ENCODE data around the gene RIMS3. TPM values are rescaled to one million over a fixed set of nuclear protein-coding genes. Genes with fewer than 3 reads are reported as not detected.

Gene RIMS3
- total RNA-seq, 1 experiment from 2014 or later, result 9.0 TPM

DNA sequence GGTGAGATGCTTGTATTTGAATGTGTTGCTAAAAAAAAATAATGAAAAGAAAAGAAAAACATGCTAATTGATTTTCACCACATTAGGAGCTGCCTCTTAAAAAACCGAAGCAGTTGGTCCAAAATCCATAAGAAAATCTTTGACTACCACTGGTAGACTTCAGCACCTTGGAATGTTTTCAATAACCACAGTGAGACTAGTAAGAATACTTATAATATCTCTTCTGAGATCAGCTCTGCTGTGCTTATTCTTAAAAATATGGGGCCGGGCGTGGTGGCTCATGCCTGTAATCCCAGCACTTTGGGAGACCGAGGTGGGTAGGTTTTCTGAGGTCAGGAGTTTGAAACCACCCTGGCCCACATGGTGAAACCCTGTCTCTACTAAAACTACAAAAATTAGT, 41.1 kb upstream of the RIMS3 start (continued):
- TF ChIP-seq, protein P1, sequence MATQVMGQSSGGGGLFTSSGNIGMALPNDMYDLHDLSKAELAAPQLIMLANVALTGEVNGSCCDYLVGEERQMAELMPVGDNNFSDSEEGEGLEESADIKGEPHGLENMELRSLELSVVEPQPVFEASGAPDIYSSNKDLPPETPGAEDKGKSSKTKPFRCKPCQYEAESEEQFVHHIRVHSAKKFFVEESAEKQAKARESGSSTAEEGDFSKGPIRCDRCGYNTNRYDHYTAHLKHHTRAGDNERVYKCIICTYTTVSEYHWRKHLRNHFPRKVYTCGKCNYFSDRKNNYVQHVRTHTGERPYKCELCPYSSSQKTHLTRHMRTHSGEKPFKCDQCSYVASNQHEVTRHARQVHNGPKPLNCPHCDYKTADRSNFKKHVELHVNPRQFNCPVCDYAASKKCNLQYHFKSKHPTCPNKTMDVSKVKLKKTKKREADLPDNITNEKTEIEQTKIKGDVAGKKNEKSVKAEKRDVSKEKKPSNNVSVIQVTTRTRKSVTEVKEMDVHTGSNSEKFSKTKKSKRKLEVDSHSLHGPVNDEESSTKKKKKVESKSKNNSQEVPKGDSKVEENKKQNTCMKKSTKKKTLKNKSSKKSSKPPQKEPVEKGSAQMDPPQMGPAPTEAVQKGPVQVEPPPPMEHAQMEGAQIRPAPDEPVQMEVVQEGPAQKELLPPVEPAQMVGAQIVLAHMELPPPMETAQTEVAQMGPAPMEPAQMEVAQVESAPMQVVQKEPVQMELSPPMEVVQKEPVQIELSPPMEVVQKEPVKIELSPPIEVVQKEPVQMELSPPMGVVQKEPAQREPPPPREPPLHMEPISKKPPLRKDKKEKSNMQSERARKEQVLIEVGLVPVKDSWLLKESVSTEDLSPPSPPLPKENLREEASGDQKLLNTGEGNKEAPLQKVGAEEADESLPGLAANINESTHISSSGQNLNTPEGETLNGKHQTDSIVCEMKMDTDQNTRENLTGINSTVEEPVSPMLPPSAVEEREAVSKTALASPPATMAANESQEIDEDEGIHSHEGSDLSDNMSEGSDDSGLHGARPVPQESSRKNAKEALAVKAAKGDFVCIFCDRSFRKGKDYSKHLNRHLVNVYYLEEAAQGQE (IDR thresholded peaks at IDR 0.05; ENCODE audit: low read depth), result no peak
- TF ChIP-seq ATF3 (IDR thresholded peaks at IDR 0.05) (no peak), CBX3 (IDR thresholded peaks at IDR 0.05; ENCODE audit: low read depth) (no peak)
- TF ChIP-seq, protein P2, sequence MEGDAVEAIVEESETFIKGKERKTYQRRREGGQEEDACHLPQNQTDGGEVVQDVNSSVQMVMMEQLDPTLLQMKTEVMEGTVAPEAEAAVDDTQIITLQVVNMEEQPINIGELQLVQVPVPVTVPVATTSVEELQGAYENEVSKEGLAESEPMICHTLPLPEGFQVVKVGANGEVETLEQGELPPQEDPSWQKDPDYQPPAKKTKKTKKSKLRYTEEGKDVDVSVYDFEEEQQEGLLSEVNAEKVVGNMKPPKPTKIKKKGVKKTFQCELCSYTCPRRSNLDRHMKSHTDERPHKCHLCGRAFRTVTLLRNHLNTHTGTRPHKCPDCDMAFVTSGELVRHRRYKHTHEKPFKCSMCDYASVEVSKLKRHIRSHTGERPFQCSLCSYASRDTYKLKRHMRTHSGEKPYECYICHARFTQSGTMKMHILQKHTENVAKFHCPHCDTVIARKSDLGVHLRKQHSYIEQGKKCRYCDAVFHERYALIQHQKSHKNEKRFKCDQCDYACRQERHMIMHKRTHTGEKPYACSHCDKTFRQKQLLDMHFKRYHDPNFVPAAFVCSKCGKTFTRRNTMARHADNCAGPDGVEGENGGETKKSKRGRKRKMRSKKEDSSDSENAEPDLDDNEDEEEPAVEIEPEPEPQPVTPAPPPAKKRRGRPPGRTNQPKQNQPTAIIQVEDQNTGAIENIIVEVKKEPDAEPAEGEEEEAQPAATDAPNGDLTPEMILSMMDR (IDR thresholded peaks at IDR 0.05 in 2 of 3, conservative IDR thresholded peaks at IDR 0.05 in 1 of 3; ENCODE audit: borderline replicate concordance in 1 of 3, insufficient read depth in 1 of 3, low read depth in 2 of 3, low read length in 2 of 3), result no peak

DNA sequence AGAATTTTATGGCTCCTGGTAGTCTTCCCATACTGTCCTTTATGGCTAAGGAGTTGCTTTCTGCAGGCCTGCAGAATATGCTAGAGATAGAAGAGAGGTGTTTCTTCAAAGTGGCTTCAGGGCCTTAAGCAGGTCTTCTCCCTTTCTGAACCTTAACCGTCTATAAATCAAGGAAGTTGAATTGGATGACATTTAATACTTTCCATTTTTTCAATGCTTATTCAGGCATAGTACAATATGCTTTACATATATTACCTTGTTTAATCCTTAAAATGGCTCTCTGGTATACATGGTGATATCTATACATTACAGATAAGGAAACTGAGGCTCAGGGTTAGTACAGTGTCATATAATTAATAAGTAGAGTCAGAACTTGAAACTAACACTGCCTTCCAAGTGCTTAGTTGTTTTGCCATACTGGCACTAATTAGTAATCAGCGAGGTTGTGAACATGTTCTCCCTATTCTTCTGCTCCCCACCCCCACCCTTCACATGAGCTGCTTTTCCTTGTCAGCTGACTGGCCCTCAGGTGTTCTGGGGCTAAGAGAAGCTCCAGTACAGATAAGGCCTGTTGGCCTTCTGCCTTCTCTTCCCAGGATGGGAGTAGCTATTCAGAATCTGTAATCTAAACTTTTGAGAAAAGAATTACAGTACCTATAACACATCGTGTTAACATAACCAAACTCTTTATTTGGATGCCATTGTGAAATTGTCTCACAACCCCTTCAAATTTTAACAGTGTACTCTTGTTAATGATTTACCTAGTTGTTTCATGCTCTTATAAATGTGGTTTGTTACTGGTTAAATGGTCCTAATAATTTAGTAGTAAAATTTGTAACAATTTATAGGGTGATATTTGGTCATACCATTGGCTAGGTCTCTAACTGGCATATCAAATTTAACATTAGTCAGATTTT, 39.6 kb upstream of the RIMS3 start:
- Histone ChIP-seq H3K27ac (ENCODE audit: low read depth, low read length) (no peak overlapping the region), H3K9me2 (ENCODE audit: insufficient read depth) (no peaks in the 10 kb centered on the region; the same call in 1 of the 2 replicates), H3K4me3 (replicated peaks in 1 of 2; ENCODE audit: low read depth in 1 of 2, low read length in 2 of 2) (no peak overlapping the region), H3K79me2 (ENCODE audit: insufficient read depth, low read length) (peaks cover 95% of the 10 kb centered on the region), H3K4me2 (ENCODE audit: low read length) (no peak overlapping the region), H3K4me1 (ENCODE audit: control insufficient read depth in 1 of 2, insufficient read depth in 2 of 2, low read length in 2 of 2) (peaks cover 22 to 46% of the 10 kb centered on the region in 2 experiments), H3K9me3 (ENCODE audit: control insufficient read depth in 1 of 2, insufficient read depth in 1 of 2, low read depth in 1 of 2, low read length in 2 of 2) (no peaks in the 10 kb centered on the region), H2AFZ (ENCODE audit: low read depth, low read length, poor library complexity, severe bottlenecking) (no peak overlapping the region), H3K36me3 (ENCODE audit: control insufficient read depth in 1 of 2, insufficient read depth in 2 of 2, low read length in 2 of 2) (no peaks in the 10 kb centered on the region), H3K9ac (ENCODE audit: low read length) (no peak overlapping the region), H4K20me1 (ENCODE audit: insufficient read depth) (no peaks in the 10 kb centered on the region; the same call in 1 of the 2 replicates), H3K27me3 (ENCODE audit: insufficient read depth, low read length) (no peaks in the 10 kb centered on the region)
- POLR2A ChIA-PET, result interaction anchor here (1.7 to 3.0 kb wide), 2 partner anchors 13 to 14 kb away, joined by 4 to 32 read pairs; partner anchors contain the start of gene NFYC
- no peak for TF ChIP-seq EZH2 (IDR thresholded peaks at IDR 0.05)
- TF ChIP-seq EZH2phosphoT487 (IDR thresholded peaks at IDR 0.05; ENCODE audit: borderline replicate concordance), result no peak
- TF ChIP-seq, protein P2 (IDR thresholded peaks at IDR 0.05 in 2 of 3, conservative IDR thresholded peaks at IDR 0.05 in 1 of 3; ENCODE audit: borderline replicate concordance in 1 of 3, insufficient read depth in 1 of 3, low read depth in 2 of 3, low read length in 2 of 3), result no peak
- no peak for TF ChIP-seq RAD21 (IDR thresholded peaks at IDR 0.05; ENCODE audit: low read depth)
- no peak for TF ChIP-seq SRF (IDR thresholded peaks at IDR 0.05; ENCODE audit: low read depth)
- TF ChIP-seq SIN3A (IDR thresholded peaks at IDR 0.05; ENCODE audit: low read depth), result no peak
- no peak for TF ChIP-seq FOSL1 (IDR thresholded peaks at IDR 0.05; ENCODE audit: low read depth)
- no peak for TF ChIP-seq EGR1 (IDR thresholded peaks at IDR 0.05; ENCODE audit: low read depth)
- no peak for TF ChIP-seq ELF1 (IDR thresholded peaks at IDR 0.05; ENCODE audit: borderline replicate concordance, low read depth)
- RAD21 ChIA-PET (ENCODE audit: low non-redundant PET in 1 of 2, low total read pairs in 2 of 2, uncharacterized antibody in 2 of 2, unreplicated experiment in 2 of 2), result no interaction called here
- BruUV-seq (replicated peaks), result no TSS peak
- no peak for DNase-seq (ENCODE audit: low read depth, low spot score)
- ATAC-seq, result no peak
- intact Hi-C loops (cut with micrococcal nuclease), result no loop called here
- CTCF ChIA-PET, result no interaction called here

All from HCT116 (cell line).